COR-L47 (cell line): ENCODE measurements around the gene GNPTG.

Experiments used
- DNase-seq: peaks from one replicate; lab custom pipeline; 2025; lab: John Stamatoyannopoulos, UW

Gene GNPTG

GRCh38 chr16:1351582-1352362 lies at the start of gene GNPTG, which contains the start of gene TSR3:
GNPTG (plus strand) TSS chr16:1351931; CDS start chr16:1351966, 35 bp downstream.
TSR3 (minus strand) TSS chr16:1351878; CDS start chr16:1351804, 74 bp downstream.
- peak; percentile 79 for DNase-seq

- no peak for DNase-seq
Measured at GRCh38 chr16:1305823-1306222, 45.9 kb upstream of the GNPTG start.

GRCh38 chr16:1306334-1306733 lies 45.4 kb upstream of the GNPTG start:
- no peak for DNase-seq

- DNase-seq: no peak
Measured at GRCh38 chr16:1308036-1308976, 43.4 kb upstream of the GNPTG start.

- DNase-seq: peak; percentile 95
Measured at GRCh38 chr16:1308977-1309885, 42.5 kb upstream of the GNPTG start, which contains the start of gene UBE2I. UBE2I (plus strand) TSS chr16:1309636; CDS start chr16:1314031, 4,395 bp downstream.

GRCh38 chr16:1309888-1310831 lies 41.6 kb upstream of the GNPTG start:
- DNase-seq: no peak

- DNase-seq: no peak
Measured at GRCh38 chr16:1310832-1311200, 40.9 kb upstream of the GNPTG start.

GRCh38 chr16:1311212-1311737 lies 40.5 kb upstream of the GNPTG start:
- no peak for DNase-seq

- no peak for DNase-seq
Measured at GRCh38 chr16:1311738-1312466, 39.8 kb upstream of the GNPTG start.

- no peak for DNase-seq
Measured at GRCh38 chr16:1312467-1312816, 39.3 kb upstream of the GNPTG start.

GRCh38 chr16:1312903-1313302 lies 38.8 kb upstream of the GNPTG start:
- DNase-seq: no peak

GRCh38 chr16:1313721-1314369 lies 37.9 kb upstream of the GNPTG start:
- no peak for DNase-seq

GRCh38 chr16:1314399-1315068 lies 37.2 kb upstream of the GNPTG start:
- DNase-seq: no peak

- DNase-seq: no peak
Measured at GRCh38 chr16:1315081-1316032, 36.4 kb upstream of the GNPTG start.

- no peak for DNase-seq
Measured at GRCh38 chr16:1316033-1316405, 35.7 kb upstream of the GNPTG start.

- DNase-seq: no peak
Measured at GRCh38 chr16:1317479-1318267, 34.1 kb upstream of the GNPTG start.

- DNase-seq: no peak
Measured at GRCh38 chr16:1318268-1318545, 33.5 kb upstream of the GNPTG start.
